BLaER1 treated with 17β-estradiol and CSF1 and Interleukin-3, amounts not matched to agents 10 nM and 100 nM (cell line): ENCODE measurements around the gene CCDC7.
A peak's percentile ranks its signal among the peaks of the same experiment; 100 is the strongest.
"Not testable (repeated sequence)": the region's sequence is repeated elsewhere in the genome, so short reads cannot be mapped to it uniquely, and the experiment has no call there.

ENCODE experiments used
- H3K27ac ChIP-seq, 11 experiments: shearing (Covaris generic); formaldehyde crosslinking; 2 replicates each; pipeline ENCODE4 v1.8.1; 2022
- H3K27me3 ChIP-seq, 11 experiments: shearing (Covaris generic); formaldehyde crosslinking; 2 replicates each; pipeline ENCODE4 v1.8.1; 2022
- H3K36me3 ChIP-seq, 11 experiments: shearing (Covaris generic); formaldehyde crosslinking; 2 replicates each; pipeline ENCODE4 v1.8.1; 2022
- H3K4me1 ChIP-seq, 10 experiments: shearing (Covaris generic); formaldehyde crosslinking; 2 replicates each; pipeline ENCODE4 v1.8.1; 2022
- H3K4me2 ChIP-seq, 11 experiments: shearing (Covaris generic); formaldehyde crosslinking; 2 replicates each; pipeline ENCODE4 v1.8.1; 2022
- H3K4me3 ChIP-seq, 10 experiments: shearing (Covaris generic); formaldehyde crosslinking; 2 replicates each; pipeline ENCODE4 v1.8.1; 2022
- H3K9ac ChIP-seq, 11 experiments: shearing (Covaris generic); formaldehyde crosslinking; 2 replicates each; pipeline ENCODE4 v1.8.1; 2022
- H3K9me3 ChIP-seq, 11 experiments: shearing (Covaris generic); formaldehyde crosslinking; replicated peaks in 1 of 11; 2 replicates each; pipeline ENCODE4 v1.8.1; 2022
- H4K20me1 ChIP-seq, 11 experiments: shearing (Covaris generic); formaldehyde crosslinking; 2 replicates each; pipeline ENCODE4 v1.8.1; 2022
- Cebpa-rat ChIP-seq, 11 experiments: shearing (Covaris generic); IDR thresholded peaks; 2 replicates each; pipeline ENCODE4 v1.8.1; 2022

CCDC7 gene

GRCh38 chr10:32538256-32538655, 92.3 kb downstream of the CCDC7 start:
- H3K9me3 ChIP-seq = peaks cover 18 to 31% (median 23%) of the 10 kb centered on the region in 11 experiments
- H3K4me1 ChIP-seq = no peaks in the 10 kb centered on the region
- H3K9ac ChIP-seq = no peak overlapping the region
- H3K27me3 ChIP-seq = no peaks in the 10 kb centered on the region
- no peak for TF ChIP-seq Cebpa-rat (IDR thresholded peaks at IDR 0.05)
- no peak overlapping the region for H3K4me3 ChIP-seq
- H3K27ac ChIP-seq = no peak overlapping the region
- no peaks in the 10 kb centered on the region for H4K20me1 ChIP-seq
- H3K4me2 ChIP-seq = no peak overlapping the region
- H3K36me3 ChIP-seq = peaks cover 0 to 7% (median 0%) of the 10 kb centered on the region in 11 experiments; a peak in 4 of 22 replicates

GRCh38 chr10:32540691-32541470, 94.9 kb downstream of the CCDC7 start:
- Histone ChIP-seq H3K4me1 (no peaks in the 10 kb centered on the region), H3K9me3 (peaks cover 0 to 10% (median 5%) of the 10 kb centered on the region in 11 experiments; a peak in 6 of 22 replicates), H3K9ac (no peak overlapping the region), H3K27ac (no peak overlapping the region), H4K20me1 (no peaks in the 10 kb centered on the region), H3K4me2 (no peak overlapping the region), H3K36me3 (no peaks in the 10 kb centered on the region), H3K27me3 (no peaks in the 10 kb centered on the region), H3K4me3 (no peak overlapping the region)
- TF ChIP-seq Cebpa-rat (IDR thresholded peaks at IDR 0.05) = no peak

- H4K20me1 ChIP-seq = no peaks in the 10 kb centered on the region
- no peaks in the 10 kb centered on the region; a peak in 1 of 22 replicates for H3K36me3 ChIP-seq
- no peaks in the 10 kb centered on the region for H3K4me1 ChIP-seq
- H3K4me2 ChIP-seq = no peak overlapping the region
- no peak overlapping the region for H3K4me3 ChIP-seq
- H3K9me3 ChIP-seq = peaks cover 0 to 6% (median 0%) of the 10 kb centered on the region in 11 experiments; a peak in 2 of 22 replicates
- H3K27ac ChIP-seq = no peak overlapping the region
- H3K27me3 ChIP-seq = no peaks in the 10 kb centered on the region
- no peak for TF ChIP-seq Cebpa-rat (IDR thresholded peaks at IDR 0.05)
- H3K9ac ChIP-seq = no peak overlapping the region
Measured at GRCh38 chr10:32548208-32548607, 102.3 kb downstream of the CCDC7 start.

GRCh38 chr10:32556783-32557395, 110.9 kb downstream of the CCDC7 start:
- H4K20me1 ChIP-seq = no peaks in the 10 kb centered on the region

GRCh38 chr10:32562695-32563094, 116.8 kb downstream of the CCDC7 start:
- H4K20me1 ChIP-seq = not testable (repeated sequence)

More at GRCh38 chr10:32556783-32557395, 110.9 kb downstream of the CCDC7 start:
- H3K9me3 ChIP-seq = peaks cover 0 to 4% (median 0%) of the 10 kb centered on the region in 11 experiments; a peak in 1 of 22 replicates
- no peak overlapping the region for H3K4me3 ChIP-seq
- no peak overlapping the region for H3K9ac ChIP-seq
- peaks cover 0 to 13% (median 0%) of the 10 kb centered on the region in 10 experiments; a peak in 2 of 20 replicates for H3K4me1 ChIP-seq
- peak overlapping the region in 1 of 11 experiments; percentile 14; a peak in 1 of 22 replicates for H3K4me2 ChIP-seq
- H3K27ac ChIP-seq = no peak overlapping the region; a peak in 1 of 22 replicates
- H3K36me3 ChIP-seq = no peaks in the 10 kb centered on the region; a peak in 1 of 22 replicates
- no peak for TF ChIP-seq Cebpa-rat (IDR thresholded peaks at IDR 0.05)
- H3K27me3 ChIP-seq = no peaks in the 10 kb centered on the region

GRCh38 chr10:32577448-32577847, 131.5 kb downstream of the CCDC7 start:
- no peaks in the 10 kb centered on the region for H3K36me3 ChIP-seq
- H3K27ac ChIP-seq = no peak overlapping the region
- no peak overlapping the region for H3K4me2 ChIP-seq
- no peak overlapping the region for H3K9ac ChIP-seq
- H4K20me1 ChIP-seq = no peaks in the 10 kb centered on the region
- no peaks in the 10 kb centered on the region for H3K4me1 ChIP-seq
- H3K9me3 ChIP-seq = no peaks in the 10 kb centered on the region
- no peak for TF ChIP-seq Cebpa-rat (IDR thresholded peaks at IDR 0.05)
- no peaks in the 10 kb centered on the region for H3K27me3 ChIP-seq
- H3K4me3 ChIP-seq = no peak overlapping the region

More at GRCh38 chr10:32562695-32563094, 116.8 kb downstream of the CCDC7 start:
- H3K4me1 ChIP-seq, H3K27me3 ChIP-seq, H3K36me3 ChIP-seq, H3K9me3 ChIP-seq, H3K4me3 ChIP-seq, H3K9ac ChIP-seq, H3K4me2 ChIP-seq, H3K27ac ChIP-seq: not testable (repeated sequence)

- H3K9ac ChIP-seq = no peak overlapping the region
- H4K20me1 ChIP-seq = no peaks in the 10 kb centered on the region
- no peak for TF ChIP-seq Cebpa-rat (IDR thresholded peaks at IDR 0.05)
- no peak overlapping the region for H3K4me3 ChIP-seq
- no peak overlapping the region for H3K27ac ChIP-seq
- H3K9me3 ChIP-seq = no peaks in the 10 kb centered on the region
- H3K4me1 ChIP-seq = no peaks in the 10 kb centered on the region
- no peaks in the 10 kb centered on the region for H3K36me3 ChIP-seq
- no peaks in the 10 kb centered on the region for H3K27me3 ChIP-seq
- H3K4me2 ChIP-seq = no peak overlapping the region
Measured at GRCh38 chr10:32582946-32583345, 137.0 kb downstream of the CCDC7 start.

- not testable (repeated sequence) for H3K4me2 ChIP-seq, H3K27ac ChIP-seq, H3K4me3 ChIP-seq
Measured at GRCh38 chr10:32598022-32598421, 152.1 kb downstream of the CCDC7 start.

GRCh38 chr10:32600317-32600716, 154.4 kb downstream of the CCDC7 start:
- no peak overlapping the region for H3K4me3 ChIP-seq
- peaks cover 0 to 14% (median 0%) of the 10 kb centered on the region in 11 experiments; a peak in 4 of 22 replicates for H3K36me3 ChIP-seq
- TF ChIP-seq Cebpa-rat (IDR thresholded peaks at IDR 0.05) = no peak
- H4K20me1 ChIP-seq = no peaks in the 10 kb centered on the region
- no peaks in the 10 kb centered on the region for H3K4me1 ChIP-seq
- peaks cover 15 to 27% (median 21%) of the 10 kb centered on the region in 11 experiments for H3K9me3 ChIP-seq
- H3K27ac ChIP-seq = no peak overlapping the region
- no peak overlapping the region for H3K4me2 ChIP-seq
- H3K9ac ChIP-seq = no peak overlapping the region
- no peaks in the 10 kb centered on the region for H3K27me3 ChIP-seq

More at GRCh38 chr10:32598022-32598421, 152.1 kb downstream of the CCDC7 start:
- H3K36me3 ChIP-seq = peaks cover 0 to 14% (median 0%) of the 10 kb centered on the region in 11 experiments; a peak in 4 of 22 replicates
- H3K27me3 ChIP-seq, H4K20me1 ChIP-seq, H3K4me1 ChIP-seq, H3K9ac ChIP-seq: not testable (repeated sequence)
- H3K9me3 ChIP-seq = peaks cover 15 to 30% (median 24%) of the 10 kb centered on the region in 11 experiments

GRCh38 chr10:32601562-32601961, 155.6 kb downstream of the CCDC7 start:
- peaks cover 0 to 14% (median 0%) of the 10 kb centered on the region in 11 experiments; a peak in 4 of 22 replicates for H3K36me3 ChIP-seq
- not testable (repeated sequence) for H3K4me2 ChIP-seq, H4K20me1 ChIP-seq, H3K4me1 ChIP-seq, H3K27me3 ChIP-seq, H3K27ac ChIP-seq, H3K4me3 ChIP-seq, H3K9ac ChIP-seq
- H3K9me3 ChIP-seq = peaks cover 15 to 27% (median 21%) of the 10 kb centered on the region in 11 experiments
